DMS114 treated with DMSO at 0.1 percent for 48 hours (cell line): Measurements from ENCODE around the gene TPGS1.
"Not testable (repeated sequence)": the region's sequence is repeated elsewhere in the genome, so short reads cannot be mapped to it uniquely, and the experiment has no call there.

Experiments
- DNase-seq: peaks from one replicate; lab custom pipeline; 2025; ENCODE audit not compliant: unreplicated experiment; lab: John Stamatoyannopoulos, UW

Gene TPGS1

DNA sequence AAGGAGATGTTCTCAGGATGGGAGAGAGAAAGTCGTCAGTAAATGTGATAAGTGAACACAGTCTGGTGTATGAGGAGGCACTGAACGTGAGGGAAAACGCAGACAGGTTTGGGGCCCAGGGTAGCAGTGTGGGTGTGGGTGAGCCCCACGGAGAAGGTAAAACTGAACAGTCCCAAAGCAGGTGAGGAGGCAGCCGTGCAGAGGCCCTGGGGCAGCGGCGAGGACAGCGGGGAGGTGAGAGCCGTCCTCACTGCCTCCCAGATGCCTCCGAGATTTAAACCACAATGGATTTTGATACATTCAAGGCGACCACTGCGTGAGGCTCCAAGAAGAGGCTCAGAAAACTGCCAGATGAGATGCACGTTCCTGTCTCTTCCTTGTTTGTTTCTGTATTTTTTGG lies 31.9 kb upstream of the TPGS1 start:
- DNase-seq: no peak

DNA sequence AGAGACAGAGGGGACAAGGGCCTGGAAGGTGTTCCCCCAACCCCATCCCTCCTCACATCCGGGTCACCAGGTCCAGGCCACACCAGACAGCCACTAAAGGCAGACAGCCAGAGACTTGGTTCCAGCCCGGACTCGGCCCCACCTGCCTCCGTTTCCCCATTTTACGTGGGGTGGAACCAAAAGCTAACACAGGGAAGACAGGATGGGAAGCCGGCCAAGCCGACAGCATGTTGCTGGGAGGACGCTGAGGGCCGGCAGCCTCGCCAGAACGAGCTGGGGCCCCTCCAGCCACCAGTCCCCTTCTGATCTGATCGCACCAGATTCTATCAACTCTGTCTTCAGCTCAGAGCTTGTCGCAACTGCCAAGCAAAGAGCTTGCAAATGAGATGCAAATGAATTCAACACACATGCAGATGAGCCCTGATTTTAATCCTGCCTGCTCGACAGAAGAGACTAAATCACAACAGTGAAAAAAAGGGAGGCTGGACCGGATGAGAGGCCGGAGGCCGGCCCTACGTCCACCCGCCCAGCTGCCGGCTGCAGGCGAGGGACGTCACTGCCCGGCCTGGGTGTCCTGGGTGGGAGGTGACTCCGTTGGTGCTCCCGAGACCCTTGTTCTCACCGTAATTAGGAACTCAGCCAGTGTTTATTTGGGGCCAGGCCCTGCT lies 28.9 kb upstream of the TPGS1 start:
- no peak for DNase-seq

DNA sequence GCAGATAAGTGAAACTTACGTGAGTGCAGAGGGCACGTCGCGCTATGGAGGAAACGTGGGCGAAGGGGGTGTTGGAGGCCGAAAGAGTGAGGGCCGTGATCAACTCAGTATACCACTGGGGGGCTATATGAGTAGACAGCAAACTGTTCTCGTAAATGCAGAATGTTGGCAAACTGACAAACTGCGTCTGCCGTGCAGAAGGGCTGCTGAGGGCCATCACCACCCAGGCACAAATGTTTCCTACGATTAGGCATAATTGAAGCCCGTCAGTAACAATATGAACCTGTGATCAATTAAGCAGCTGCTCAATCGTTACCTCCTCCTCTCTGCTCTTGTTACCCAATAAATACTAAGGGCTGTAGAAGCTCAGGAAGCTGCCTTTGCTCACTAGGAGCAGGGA lies 28.3 kb upstream of the TPGS1 start:
- no peak for DNase-seq

DNA sequence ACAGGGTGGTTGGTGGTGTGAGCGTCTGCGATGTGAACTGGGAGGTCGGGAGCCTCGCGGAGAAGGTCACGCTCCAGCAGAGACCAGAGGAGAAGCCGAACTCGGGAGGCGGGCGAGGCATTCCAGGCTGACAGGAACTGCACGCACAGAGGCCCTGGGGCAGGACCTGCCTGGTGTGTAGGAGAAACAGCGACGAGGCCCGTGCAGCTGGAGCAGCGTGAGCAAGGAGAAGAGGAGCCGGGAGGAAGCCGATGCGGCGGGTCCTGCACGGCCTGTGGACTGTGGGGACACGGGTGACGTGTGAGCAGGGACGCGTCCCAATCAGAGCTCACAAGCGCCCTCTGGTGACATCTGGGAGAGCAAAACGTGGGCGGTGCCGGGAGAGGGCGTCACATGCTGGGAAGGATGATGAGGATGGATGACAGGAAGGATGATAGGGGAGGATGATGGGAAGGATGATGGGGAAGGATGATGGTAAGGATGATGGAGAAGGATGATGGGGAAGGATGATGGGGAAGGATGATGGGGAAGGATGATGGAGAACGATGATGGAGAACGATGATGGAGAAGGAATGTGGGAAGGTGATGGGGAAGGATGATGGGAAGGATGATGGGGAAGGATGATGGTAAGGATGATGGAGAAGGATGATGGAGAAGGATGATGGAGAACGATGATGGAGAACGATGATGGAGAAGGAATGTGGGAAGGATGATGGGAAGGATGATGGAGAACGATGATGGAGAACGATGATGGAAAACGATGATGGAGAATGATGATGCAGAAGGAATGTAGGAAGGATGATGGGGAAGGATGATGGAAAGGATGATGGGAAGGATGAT lies 27.1 kb upstream of the TPGS1 start:
- no peak for DNase-seq

DNA sequence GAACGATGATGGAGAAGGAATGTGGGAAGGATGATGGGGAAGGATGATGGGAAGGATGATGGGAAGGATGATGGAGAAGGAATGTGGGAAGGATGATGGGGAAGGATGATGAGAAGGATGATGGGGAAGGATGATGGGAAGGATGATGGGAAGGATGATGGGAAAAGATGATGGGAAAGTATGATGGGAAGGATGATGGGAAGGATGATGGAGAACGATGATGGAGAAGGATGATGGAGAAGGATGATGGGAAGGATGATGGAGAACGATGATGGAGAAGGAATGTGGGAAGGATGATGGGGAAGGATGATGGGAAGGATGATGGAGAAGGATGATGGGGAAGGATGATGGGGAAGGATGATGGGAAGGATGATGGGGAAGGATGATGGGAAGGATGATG lies 26.2 kb upstream of the TPGS1 start:
- not testable (repeated sequence) for DNase-seq

DNA sequence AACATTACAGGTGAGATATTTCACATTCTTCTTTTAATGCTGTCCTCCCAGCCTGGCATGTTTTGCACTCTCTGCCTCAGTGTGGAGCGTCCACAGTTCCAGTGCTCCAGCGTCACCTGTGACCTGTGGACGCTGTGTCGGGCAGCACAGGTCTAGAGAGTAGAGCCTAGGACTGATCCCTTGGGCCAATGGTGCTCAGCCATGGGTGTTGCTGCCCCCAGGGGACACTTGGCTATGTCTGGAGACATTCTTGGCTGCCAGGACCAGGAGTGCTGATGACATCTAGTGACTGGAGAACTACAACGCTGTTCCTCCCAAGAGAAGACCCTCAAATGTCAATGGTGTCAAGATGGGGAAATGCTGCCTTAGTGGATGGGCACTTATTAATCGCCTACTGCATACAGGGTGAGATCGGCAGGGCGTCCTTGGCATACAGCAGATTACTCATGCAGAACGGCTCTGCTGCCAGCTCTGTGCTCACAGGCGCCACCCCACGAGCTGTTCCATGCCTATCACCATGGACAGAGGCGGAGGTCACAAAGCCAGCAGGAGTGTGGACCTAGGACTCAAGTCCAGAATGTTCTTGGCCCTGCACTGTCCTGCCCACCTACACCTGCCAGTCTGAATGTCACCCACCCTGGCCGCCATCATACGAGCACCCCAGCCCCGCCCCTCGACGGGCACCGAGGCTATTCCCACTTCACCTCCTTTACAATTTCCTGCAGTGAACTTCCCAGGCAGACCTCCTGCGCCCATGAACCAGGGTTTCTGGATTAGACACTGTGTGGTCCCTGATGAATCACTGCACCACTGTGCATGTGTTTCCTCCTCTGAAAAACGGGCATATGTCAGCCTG lies 24.9 kb upstream of the TPGS1 start:
- DNase-seq: no peak

DNA sequence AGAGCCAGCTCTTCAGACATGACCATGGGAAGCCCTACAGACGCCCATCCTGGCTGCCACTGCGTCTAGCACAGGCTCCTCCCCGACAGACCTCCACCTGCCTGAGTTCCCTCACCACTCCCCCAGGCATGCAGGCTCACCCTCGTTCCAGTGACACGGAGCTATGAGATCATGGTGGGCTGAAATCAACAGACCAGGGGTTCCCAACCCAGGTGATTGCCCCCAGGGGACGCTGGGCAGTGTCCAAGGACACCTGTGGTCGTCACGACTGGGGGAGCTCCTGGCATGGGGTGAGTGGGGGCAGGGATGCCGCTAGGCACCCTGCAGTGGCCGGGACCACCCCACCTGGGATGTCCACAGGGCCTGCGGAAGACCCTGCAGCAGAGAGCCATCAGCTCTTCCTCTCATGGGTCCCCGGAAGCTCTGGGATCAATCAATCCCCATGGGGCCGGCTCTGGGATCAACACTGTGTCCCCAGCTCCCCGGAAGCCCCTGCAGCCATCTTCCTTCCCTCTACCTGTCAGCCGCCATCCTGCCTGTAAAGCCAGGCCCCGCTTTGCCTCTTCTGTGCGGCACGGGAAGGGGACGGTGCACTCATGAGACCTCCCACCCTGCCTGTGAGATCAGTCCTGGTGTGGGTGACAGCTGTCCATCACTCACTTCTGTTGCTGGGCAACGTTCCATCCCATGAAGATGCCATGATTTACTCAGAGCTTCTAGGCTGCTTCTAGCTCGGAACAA lies 23.8 kb upstream of the TPGS1 start:
- DNase-seq: no peak

DNA sequence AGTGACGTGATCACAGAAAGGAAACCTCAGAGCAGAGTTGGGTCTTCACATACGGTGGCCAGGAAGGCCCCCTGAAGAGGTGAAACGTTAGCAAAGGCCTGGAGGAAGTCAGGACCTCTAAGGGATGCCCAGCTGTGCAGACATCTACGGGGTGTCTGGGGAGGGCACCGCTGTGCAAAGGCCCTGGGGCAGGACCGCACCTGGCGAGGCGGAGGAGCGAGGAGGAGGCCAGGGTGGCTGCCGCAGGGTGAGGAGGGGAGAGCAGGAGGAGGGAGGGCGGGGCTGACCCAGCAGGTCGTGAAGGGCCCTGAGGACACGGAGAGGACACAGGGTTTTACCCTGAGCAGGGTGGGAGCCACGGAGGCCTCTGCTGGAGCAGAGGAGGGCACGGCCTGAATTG lies 22.8 kb upstream of the TPGS1 start:
- DNase-seq: no peak

DNA sequence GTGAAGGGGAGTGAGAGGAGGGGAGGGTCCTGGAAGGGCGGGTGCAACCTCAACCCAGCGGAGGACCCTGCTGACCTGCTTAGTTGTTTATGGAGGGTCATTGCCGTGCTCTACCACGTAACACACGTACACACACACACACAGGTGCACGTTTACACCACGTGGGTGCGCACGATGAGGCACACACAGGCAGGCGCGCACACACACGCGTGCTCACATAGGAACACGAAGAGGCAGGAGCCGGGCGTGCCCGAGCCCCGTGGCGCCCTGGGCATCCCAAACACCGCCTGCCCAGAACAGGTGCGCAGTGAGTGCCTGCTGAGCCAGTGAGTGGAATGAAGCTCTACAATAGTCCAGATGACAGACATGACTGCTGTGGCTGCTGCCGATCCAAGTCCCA lies 22.2 kb upstream of the TPGS1 start:
- DNase-seq: no peak

DNA sequence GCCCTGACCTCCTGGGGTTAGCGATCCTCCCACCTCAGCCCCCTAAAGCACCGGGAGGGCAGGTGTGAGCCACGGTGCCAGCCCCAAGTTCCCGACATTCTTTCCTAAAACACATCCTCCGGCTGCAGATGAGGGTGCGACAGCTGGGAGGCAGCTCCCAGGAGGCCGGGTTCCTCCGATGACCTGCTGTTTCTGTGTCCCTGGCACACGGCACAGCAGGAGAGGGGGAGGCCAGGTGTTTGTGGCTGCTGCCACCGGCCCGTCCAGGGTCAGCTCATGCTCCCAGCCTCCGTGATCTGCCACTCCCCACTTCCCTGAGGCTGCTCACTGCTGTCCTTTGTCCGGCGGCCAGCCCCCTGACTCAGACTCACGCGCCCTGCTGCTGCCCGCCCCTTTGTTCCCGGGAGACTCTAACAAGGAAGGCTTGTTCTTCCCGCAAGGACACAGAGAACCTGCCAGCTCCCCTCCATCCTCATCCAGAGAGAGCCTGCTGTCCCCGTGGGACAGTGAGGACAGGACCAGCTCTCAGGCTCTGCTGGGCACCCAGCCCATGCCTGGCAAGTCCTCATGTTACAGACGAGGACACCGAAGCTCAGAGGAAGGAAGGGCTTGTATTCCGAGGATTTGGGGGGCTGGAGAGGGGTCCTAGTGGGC lies 21.6 kb upstream of the TPGS1 start:
- no peak for DNase-seq

DNA sequence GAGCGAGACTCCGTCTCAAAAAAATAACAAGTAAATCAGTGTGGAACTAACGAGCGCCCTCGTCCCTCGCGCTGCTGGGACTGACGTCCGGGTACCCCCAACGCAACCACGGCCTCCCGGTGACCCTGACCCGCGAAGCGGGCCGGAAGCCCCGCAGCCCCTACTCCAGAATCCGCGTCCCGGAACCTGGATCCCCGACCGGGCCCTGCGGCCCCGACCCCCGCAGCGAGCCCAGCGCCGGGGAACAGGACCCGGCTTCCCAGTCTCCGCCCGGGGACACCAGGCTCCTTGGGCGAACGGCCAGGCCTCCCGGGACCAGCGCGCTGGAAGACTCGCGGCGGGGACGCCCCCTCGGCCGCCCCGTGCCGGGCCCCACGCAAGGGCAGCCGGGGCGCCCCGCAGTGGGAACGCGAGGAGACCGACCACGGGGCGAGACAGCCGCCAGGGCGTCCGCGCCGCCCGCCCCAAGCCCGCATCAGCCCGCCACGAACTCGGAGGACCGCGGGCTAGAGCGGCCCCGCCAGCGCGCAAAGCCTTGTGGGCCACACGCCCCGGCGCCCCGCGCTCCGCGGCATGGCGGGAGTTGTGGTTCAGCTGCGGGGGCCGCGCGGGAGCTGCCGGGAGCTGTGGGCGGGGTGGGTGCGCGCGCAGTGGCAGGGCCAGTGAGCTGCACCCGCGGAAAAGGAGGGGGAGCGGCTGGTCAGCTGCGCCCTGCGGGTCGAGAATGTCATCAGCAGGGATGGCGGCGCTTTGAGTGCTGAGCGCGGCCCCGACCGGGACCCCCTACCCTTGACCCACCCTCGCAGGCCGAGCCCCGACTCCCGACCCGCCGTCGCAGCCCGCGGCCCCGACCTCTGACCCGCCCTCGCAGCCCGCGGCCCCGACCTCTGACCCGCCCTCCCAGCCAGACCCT lies 18.5 kb upstream of the TPGS1 start:
- DNase-seq: peak; percentile 69

DNA sequence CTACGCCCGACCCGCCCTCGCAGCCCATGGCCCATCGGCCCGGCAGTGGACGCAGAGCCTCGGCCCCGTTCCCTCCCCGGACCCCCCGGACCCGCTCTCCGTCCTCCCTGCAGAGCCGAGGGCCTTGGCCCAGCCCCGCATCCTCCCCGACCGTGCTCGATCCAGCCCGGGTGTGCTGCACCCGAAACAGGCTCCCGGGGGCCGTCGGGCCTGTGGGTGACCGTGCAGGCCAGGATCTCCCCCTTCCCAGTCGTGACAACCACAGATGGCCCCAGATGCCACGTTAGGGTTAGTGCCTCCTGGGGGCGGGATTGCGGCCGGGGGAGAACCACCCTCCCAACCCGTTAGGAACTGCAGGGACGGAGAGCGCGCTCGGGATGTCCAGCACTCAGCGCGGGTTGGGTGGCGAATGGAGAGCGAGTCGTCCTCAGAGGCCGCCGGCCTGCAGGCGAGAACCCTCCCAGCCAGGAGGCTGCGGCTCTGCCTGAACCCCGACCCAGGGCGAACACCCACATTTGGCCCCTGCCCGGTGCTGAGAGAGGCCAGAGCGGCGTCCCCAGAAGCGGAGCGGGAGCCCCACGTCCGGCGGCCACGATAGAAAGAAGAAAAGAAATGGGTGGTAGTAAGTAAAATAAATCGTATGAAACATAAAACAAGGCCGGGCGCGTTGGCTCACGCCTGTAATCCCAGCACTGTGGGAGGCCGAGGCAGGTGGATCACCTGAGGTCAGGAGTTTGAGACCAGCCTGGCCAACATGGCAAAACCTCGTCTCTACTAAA lies 17.7 kb upstream of the TPGS1 start:
- DNase-seq: no peak

DNA sequence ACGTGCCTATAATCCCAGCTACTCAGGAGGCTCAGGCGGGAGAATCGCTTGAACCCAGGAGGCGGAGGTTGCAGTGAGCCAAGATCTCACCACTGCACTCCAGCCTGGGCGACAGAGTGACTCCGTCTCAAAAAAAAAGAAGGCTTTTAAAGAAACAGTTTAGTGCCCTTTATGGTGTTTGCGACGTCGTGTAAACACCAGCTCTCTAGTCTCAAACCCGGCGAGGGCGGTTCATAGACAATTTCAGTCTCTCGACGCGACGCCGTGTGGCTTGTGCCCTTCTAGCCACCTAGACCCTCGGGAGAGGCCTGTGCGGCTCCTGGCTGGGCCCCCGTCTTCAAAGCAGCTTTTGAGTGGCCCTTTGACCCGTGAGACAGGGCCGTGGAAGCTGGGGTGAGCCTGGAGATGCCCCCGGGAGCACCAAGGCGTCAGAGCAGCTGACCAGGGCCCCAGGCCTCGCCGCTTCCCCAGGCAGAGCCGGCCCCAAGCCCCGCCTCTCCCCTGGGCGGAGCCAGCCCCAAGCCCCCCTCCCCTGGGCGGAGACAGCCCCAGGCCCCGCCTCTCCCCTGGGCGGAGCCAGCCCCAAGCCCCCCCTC lies 16.1 kb upstream of the TPGS1 start:
- no peak for DNase-seq

DNA sequence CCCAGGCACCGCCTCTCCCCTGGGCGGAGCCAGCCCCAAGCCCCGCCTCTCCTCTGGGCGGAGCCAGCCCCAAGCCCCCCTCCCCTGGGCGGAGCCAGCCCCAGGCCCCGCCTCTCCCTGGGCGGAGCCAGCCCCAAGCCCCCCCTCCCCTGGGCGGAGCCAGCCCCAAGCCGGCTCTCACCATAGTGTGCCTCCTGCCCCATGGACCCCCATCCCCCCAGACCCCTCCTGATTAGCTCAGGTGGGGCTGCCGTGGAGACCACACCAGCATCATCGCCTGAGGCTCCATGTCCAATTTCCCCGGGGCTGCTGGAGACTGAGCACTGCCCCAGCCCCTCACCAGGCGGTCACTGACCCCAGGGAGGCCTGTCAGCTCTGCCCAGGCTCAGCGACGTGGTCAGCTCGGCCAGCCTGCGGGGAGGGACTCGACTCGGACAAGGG lies 15.2 kb upstream of the TPGS1 start:
- no peak for DNase-seq

DNA sequence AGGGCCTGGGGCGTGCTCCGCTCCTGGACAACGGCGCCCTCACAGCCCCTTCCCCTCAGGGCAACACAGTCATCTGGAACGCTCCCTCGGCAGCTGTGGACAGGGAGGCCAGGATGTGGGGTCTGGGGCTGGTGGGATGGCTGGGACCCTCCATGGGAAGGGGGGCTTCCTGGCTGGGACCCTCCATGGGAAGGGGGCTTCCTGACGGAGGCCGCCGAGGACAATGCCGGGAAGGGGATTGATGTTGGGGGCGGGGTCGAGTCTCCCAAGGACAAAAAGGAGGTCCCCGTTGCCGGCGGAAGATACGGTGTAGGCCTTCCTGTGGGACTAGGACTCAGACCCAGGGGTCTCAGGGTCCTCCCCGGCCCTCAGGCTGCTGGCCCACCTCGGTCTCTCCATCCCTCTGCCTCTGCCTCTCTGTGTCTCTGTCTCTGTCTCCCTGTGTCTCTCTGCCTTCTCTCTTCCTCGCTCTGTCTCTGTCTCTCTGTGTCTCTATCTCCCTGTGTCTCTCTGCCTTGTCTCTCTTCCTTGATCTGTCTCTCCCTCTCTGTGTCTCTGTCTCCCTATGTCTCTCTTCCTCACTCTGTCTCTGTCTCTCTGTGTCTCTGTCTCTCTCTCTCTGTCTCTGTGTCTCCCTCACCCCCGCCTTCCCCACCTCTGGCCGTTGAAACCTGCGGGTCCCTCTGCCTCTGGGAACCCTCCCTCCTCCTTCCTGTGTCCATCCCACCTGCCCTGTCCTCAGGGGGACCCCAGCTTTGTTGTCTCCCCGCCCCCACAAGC lies 13.7 kb upstream of the TPGS1 start:
- no peak for DNase-seq

DNA sequence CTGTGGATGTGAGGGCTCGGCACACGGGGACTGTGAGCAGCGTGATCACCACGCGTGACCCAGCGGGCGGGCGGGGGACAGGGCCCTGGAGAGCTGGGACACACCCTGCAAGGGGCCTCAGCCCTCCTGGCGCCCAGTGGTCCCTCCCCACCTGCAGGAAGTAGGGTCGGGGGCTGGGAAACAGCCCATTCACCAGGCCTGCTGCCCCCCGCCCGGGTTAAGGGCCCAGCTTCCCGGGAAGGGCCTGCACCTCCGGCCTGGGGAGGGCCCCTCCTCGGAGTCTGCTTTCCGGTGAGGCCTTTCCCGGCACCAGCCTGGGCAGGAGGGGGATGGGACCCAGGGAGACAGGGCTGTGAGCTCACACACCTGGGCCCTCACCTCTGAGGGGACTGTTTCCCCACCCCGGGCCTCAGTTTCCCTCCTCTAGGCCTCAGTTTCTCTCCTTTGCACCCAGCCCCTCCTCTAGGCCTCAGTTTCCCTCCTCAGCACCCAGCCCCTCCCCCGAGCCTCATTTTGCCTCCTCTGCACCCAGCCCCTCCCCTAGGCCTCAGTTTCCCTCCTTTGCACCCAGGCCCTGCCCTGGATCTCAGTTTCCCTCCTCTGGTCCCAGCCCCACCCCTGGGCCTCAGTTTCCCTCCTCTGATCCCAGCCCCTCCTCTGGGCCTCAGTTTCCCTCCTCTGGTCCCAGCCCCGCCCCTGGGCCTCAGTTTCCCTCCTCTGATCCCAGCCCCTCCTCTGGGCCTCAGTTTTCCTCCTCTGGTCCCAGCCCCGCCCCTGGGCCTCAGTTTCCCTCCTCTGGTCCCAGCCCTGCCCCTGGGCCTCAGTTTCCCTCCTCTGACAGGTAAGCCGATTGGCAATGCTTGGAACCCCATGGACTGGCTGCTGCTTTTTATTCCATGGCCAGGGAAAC lies 12.9 kb upstream of the TPGS1 start:
- DNase-seq: no peak

DNA sequence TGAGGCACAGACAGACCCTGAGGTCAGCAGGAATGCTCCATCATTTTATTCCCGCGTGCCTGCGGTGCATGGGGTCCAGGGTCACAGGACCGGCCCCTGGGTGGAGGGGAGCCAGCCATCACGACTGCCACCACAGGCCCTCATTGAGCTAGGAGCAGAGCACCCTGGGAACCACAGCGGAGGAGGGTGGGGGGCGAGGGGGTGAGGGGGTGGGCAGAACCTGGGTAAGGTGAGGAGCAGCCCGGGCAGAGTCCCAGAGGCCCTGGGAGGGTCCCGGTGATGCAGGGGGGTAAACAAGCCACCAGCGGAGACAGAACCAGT lies 12.3 kb upstream of the TPGS1 start:
- DNase-seq: no peak
